ENCODE measurements around the gene LRIG3.

DNA sequence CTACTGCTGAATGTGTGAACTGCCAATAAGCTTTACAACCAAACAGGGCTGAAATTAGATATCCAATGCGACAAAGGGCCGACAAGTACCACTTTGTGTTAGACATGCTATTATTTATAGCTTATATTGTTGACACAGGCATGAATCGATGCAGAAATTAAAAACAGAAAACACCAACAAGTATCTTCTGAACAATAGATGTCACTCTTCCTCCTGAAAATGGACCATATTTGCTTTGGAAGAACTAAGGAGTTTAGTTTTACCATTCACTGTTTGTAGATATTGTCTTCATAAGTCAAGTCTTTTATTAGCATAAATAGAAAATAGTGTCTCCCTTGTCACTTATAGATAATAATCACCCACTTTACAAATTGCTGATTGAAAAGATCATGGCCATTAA is 86.5 kb downstream of the LRIG3 start:
- TF ChIP-seq POLR2A (IDR thresholded peaks at IDR 0.05) = no peak
- TF ChIP-seq, protein P1, sequence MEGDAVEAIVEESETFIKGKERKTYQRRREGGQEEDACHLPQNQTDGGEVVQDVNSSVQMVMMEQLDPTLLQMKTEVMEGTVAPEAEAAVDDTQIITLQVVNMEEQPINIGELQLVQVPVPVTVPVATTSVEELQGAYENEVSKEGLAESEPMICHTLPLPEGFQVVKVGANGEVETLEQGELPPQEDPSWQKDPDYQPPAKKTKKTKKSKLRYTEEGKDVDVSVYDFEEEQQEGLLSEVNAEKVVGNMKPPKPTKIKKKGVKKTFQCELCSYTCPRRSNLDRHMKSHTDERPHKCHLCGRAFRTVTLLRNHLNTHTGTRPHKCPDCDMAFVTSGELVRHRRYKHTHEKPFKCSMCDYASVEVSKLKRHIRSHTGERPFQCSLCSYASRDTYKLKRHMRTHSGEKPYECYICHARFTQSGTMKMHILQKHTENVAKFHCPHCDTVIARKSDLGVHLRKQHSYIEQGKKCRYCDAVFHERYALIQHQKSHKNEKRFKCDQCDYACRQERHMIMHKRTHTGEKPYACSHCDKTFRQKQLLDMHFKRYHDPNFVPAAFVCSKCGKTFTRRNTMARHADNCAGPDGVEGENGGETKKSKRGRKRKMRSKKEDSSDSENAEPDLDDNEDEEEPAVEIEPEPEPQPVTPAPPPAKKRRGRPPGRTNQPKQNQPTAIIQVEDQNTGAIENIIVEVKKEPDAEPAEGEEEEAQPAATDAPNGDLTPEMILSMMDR (IDR thresholded peaks at IDR 0.05) = no peak

Measured in esophagus squamous epithelium (tissue), 4 donors.